IMR-90 (cell line): Measurements from ENCODE around the gene IRAK4. TPM values are rescaled to one million over a fixed set of nuclear protein-coding genes. Genes with fewer than 3 reads are reported as not detected.

ENCODE experiments used
- ATAC-seq: fragments of 200-7000 bp; cut with Tn5 transposase; 2 replicates; pipeline ENCODE4 v1.9.1; 2020; ENCODE audit warnings: low read depth, mild to moderate bottlenecking, moderate library complexity
- BruUV-seq: library from RNA; stranded (reverse); fragments of 400-500 nt; replicated peaks from 2 replicates; lab custom pipeline; 2021; lab: Mats Ljungman, UMichigan
- CTCF ChIA-PET: fragments of 300-600 bp; formaldehyde crosslinking; extraction: SDS; loops from one replicate; lab custom pipeline; 2021; ENCODE audit warnings: antibody characterized with exemption; lab: Yijun Ruan, JAX
- POLR2A ChIA-PET: fragments of 300-600 bp; sonication (Branson Sonifier 250); formaldehyde crosslinking; loops from one replicate; lab custom pipeline; 2022; ENCODE audit warnings: antibody characterized with exemption; ENCODE audit not compliant: unreplicated experiment; lab: Charles Lee
- DNase-seq: peaks from one replicate; pipeline ENCODE4 v3.0.0; 2013
- H2AFZ ChIP-seq: replicated peaks from 2 replicates; pipeline ENCODE3; 2013; ENCODE audit warnings: low read length, mild to moderate bottlenecking; ENCODE audit not compliant: poor library complexity
- H2AK5ac ChIP-seq: 2 replicates; pipeline ENCODE4 v1.6.1; 2013; ENCODE audit warnings: low read depth, low read length, inconsistent platforms
- H2AK9ac ChIP-seq: replicated peaks from 2 replicates; pipeline ENCODE3; 2013; ENCODE audit warnings: mild to moderate bottlenecking, low read depth, low read length, moderate library complexity; ENCODE audit not compliant: poor library complexity
- H2BK120ac ChIP-seq: 2 replicates; pipeline ENCODE4 v1.6.1; 2013; ENCODE audit warnings: low read depth, low read length, inconsistent platforms
- H2BK15ac ChIP-seq: 3 replicates; pipeline ENCODE4 v1.6.1; 2013; ENCODE audit warnings: low read depth, low read length, inconsistent platforms
- H2BK20ac ChIP-seq: 2 replicates; pipeline ENCODE4 v1.6.1; 2013; ENCODE audit warnings: low read depth, mild to moderate bottlenecking, inconsistent platforms, low read length, moderate library complexity
- H2BK5ac ChIP-seq: 2 replicates; pipeline ENCODE4 v1.6.1; 2013; ENCODE audit warnings: mild to moderate bottlenecking, low read depth, low read length, inconsistent platforms; ENCODE audit not compliant: poor library complexity, severe bottlenecking
- H3K14ac ChIP-seq: replicated peaks from 2 replicates; pipeline ENCODE4 v1.6.1; 2013; ENCODE audit warnings: low read depth, low read length, inconsistent platforms
- H3K18ac ChIP-seq: 2 replicates; pipeline ENCODE4 v1.6.1; 2013; ENCODE audit warnings: low read depth, low read length, control low read depth
- H3K23ac ChIP-seq: 2 replicates; pipeline ENCODE4 v1.6.1; 2013; ENCODE audit warnings: low read depth, low read length, inconsistent platforms
- H3K27ac ChIP-seq: 2 replicates; pipeline ENCODE4 v1.5.1; 2013; ENCODE audit warnings: mild to moderate bottlenecking, control low read depth, low read length; ENCODE audit not compliant: insufficient read depth
- H3K27me3 ChIP-seq: 2 replicates; pipeline ENCODE4 v1.6.1; 2013; ENCODE audit warnings: low read length; ENCODE audit not compliant: control insufficient read depth, insufficient read depth
- H3K36me3 ChIP-seq: 2 replicates; pipeline ENCODE4 v1.6.1; 2013; ENCODE audit warnings: low read length, mixed read lengths; ENCODE audit not compliant: control insufficient read depth, insufficient read depth
- H3K4ac ChIP-seq: 2 replicates; pipeline ENCODE4 v1.6.1; 2013; ENCODE audit warnings: low read depth, low read length, inconsistent platforms
- H3K4me1 ChIP-seq: 2 replicates; pipeline ENCODE4 v1.6.1; 2013; ENCODE audit warnings: low read length, mixed read lengths; ENCODE audit not compliant: control insufficient read depth, insufficient read depth
- H3K4me2 ChIP-seq: 2 replicates; pipeline ENCODE4 v1.6.1; 2013; ENCODE audit warnings: low read depth, mild to moderate bottlenecking, control low read depth, low read length, moderate library complexity
- H3K4me3 ChIP-seq: 2 replicates; pipeline ENCODE4 v1.5.1; 2013; ENCODE audit warnings: low read depth, mild to moderate bottlenecking, control low read depth, low read length, moderate library complexity; ENCODE audit not compliant: insufficient read depth
- H3K56ac ChIP-seq: 2 replicates; pipeline ENCODE4 v1.6.1; 2013; ENCODE audit warnings: low read length, inconsistent platforms; ENCODE audit not compliant: insufficient read depth; ENCODE audit errors: extremely low read depth
- H3K79me1 ChIP-seq, 2 experiments: 2 replicates each; pipeline ENCODE4 v1.6.1; 2013; ENCODE audit warnings: low read length in 2 of 2, inconsistent platforms in 1 of 2, low read depth in 1 of 2
- H3K9ac ChIP-seq: 2 replicates; pipeline ENCODE4 v1.6.1; 2013; ENCODE audit warnings: low read depth, low read length, control low read depth
- H3K9me1 ChIP-seq: 2 replicates; pipeline ENCODE4 v1.6.1; 2013; ENCODE audit warnings: low read length, inconsistent platforms; ENCODE audit not compliant: insufficient read depth
- H3K9me3 ChIP-seq: 2 replicates; pipeline ENCODE4 v1.6.1; 2013; ENCODE audit warnings: low read length; ENCODE audit not compliant: control insufficient read depth, insufficient read depth
- H4K20me1 ChIP-seq: 2 replicates; pipeline ENCODE4 v1.6.1; 2013; ENCODE audit warnings: low read length, inconsistent platforms; ENCODE audit not compliant: insufficient read depth
- H4K5ac ChIP-seq: 2 replicates; pipeline ENCODE4 v1.6.1; 2013; ENCODE audit warnings: mild to moderate bottlenecking, low read depth, low read length, control low read depth
- H4K8ac ChIP-seq, 2 experiments: 2 replicates each; pipeline ENCODE4 v1.6.1; 2013; ENCODE audit warnings: low read depth in 2 of 2, low read length in 2 of 2, control low read depth in 1 of 2, inconsistent platforms in 1 of 2
- H4K91ac ChIP-seq: 2 replicates; pipeline ENCODE4 v1.6.1; 2013; ENCODE audit warnings: low read depth, low read length, inconsistent platforms; ENCODE audit not compliant: insufficient read depth
- BHLHE40 ChIP-seq: fragments of 150-350 bp; IDR thresholded peaks from 2 replicates; pipeline ENCODE4 v1.6.1; 2016; ENCODE audit warnings: mild to moderate bottlenecking, low read depth, low read length
- CHD1 ChIP-seq: IDR thresholded peaks from 2 replicates; pipeline ENCODE4 v1.6.1; 2012; ENCODE audit warnings: low read depth, low read length, improper control_type of control experiment
- FOS ChIP-seq: fragments of 150-350 bp; IDR thresholded peaks from 2 replicates; pipeline ENCODE4 v1.6.1; 2016; ENCODE audit warnings: low read depth, low read length
- NFE2L2 ChIP-seq: fragments of 150-350 bp; IDR thresholded peaks from 2 replicates; pipeline ENCODE4 v1.6.1; 2016; ENCODE audit warnings: low read depth, mild to moderate bottlenecking, low read length
- RAD21 ChIP-seq: IDR thresholded peaks from 2 replicates; pipeline ENCODE4 v1.6.1; 2012; ENCODE audit warnings: low read length, improper control_type of control experiment
- RCOR1 ChIP-seq: IDR thresholded peaks from 2 replicates; pipeline ENCODE4 v1.6.1; 2012; ENCODE audit warnings: mild to moderate bottlenecking, low read length, improper control_type of control experiment; ENCODE audit not compliant: insufficient replicate concordance
- RFX5 ChIP-seq: IDR thresholded peaks from 2 replicates; pipeline ENCODE4 v1.8.0; 2012; ENCODE audit warnings: low read depth, mild to moderate bottlenecking, low read length, moderate library complexity
- SMC3 ChIP-seq: fragments of 150-350 bp; IDR thresholded peaks from 2 replicates; pipeline ENCODE4 v1.6.1; 2016; ENCODE audit warnings: low read depth, mild to moderate bottlenecking, antibody characterized with exemption, low read length, moderate library complexity
- WGBS, 2 experiments: methylation state at CpG; one replicate each; pipeline versions ENCODE4 v1.1.5 to v1.1.7; 2013; ENCODE audit warnings: missing lambda C conversion rate in 2 of 2; ENCODE audit not compliant: insufficient read length in 1 of 2; ENCODE audit errors: extremely low coverage in 2 of 2; 5-methylcytosine and 5-hydroxymethylcytosine counted together
- dilution Hi-C: fragments of 300-500 bp; cut with HindIII; formaldehyde crosslinking; loops from one replicate; pipeline ENCODE4 v1.14.3; 2018; ENCODE audit warnings: low sequenced_read_pairs; ENCODE audit not compliant: unreplicated experiment
- in situ Hi-C: fragments of 300-500 bp; cut with MboI; formaldehyde crosslinking; loops from 3 replicates; pipeline ENCODE4 v1.14.3; 2019; ENCODE audit warnings: low sequenced_read_pairs, inconsistent platforms, mixed read lengths
- intact Hi-C: fragments of 100-400 bp; cut with micrococcal nuclease; formaldehyde crosslinking; loops from 2 replicates; pipeline ENCODE4 v1.10.0; 2022
- polyA plus RNA-seq, 3 experiments: library from polyadenylated mRNA; depleted of rRNA; stranded (reverse); fragments of >200 nt; gene quantifications; 2 replicates each; pipeline ENCODE4 v1.2.3, GENCODE V29; 2012; ENCODE audit warnings: low replicate concordance in 1 of 3
- total RNA-seq: library from RNA; depleted of rRNA; stranded (reverse); fragments of >200 nt; gene quantifications from 2 replicates; pipeline ENCODE4 v1.2.3, GENCODE V29; 2012

IRAK4 gene
- total and polyA plus RNA-seq, 2 of the 4 experiments (the other 2 are of a cell fraction), result 12.6 to 27.6 TPM

DNA sequence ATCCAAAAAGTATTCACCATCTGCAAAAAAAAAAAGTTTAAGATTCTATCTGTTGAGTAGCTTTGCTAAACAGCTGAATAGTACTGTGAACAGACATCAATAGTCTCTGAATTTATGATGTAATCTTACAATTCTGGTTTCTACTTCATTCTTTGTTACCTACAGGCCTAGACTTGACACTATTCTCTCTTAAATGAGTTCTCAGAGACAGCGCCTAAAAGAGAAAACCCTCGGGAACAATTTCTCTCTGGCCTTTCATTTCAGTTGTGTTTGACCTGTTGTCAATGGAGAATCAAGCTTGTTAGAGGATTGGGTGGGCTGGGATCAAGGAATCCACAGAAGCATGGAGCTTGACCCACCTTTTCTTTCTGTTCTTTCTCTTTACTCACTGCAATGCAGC lies 53.3 kb downstream of the IRAK4 start:
- Histone ChIP-seq H2BK120ac (no peak overlapping the region), H3K4me1 (no peaks in the 10 kb centered on the region), H3K4ac (no peak overlapping the region), H2BK20ac (no peak overlapping the region), H3K23ac (no peak overlapping the region), H3K9me3 (no peaks in the 10 kb centered on the region), H2BK5ac (no peak overlapping the region), H3K9ac (no peak overlapping the region), H3K9me1 (no peaks in the 10 kb centered on the region; the same call in 1 of the 2 replicates), H4K20me1 (no peaks in the 10 kb centered on the region), H3K18ac (no peak overlapping the region), H2AK9ac (no peak overlapping the region), H3K14ac (no peak overlapping the region), H2AFZ (no peak overlapping the region), H3K27me3 (no peaks in the 10 kb centered on the region; the same call in none of the 2 replicates), H4K91ac (no peak overlapping the region), H4K8ac (no peak overlapping the region), H3K56ac (no peak overlapping the region), H3K79me1 (no peaks in the 10 kb centered on the region), H3K4me2 (no peak overlapping the region), H3K4me3 (no peak overlapping the region), H2BK15ac (no peak overlapping the region), H4K5ac (no peak overlapping the region), H2AK5ac (no peak overlapping the region), H3K27ac (no peak overlapping the region), H3K36me3 (no peaks in the 10 kb centered on the region)
- in situ Hi-C loops (no loop called here), dilution Hi-C loops (no loop called here), intact Hi-C loops (no loop called here)
- ChIA-PET POLR2A (no interaction called here), CTCF (no interaction called here)
- DNase-seq, result no peak
- ATAC-seq, result no peak
- no CpG with 5 or more reads among the region's 2 CpGs for WGBS, 2 experiments
- TF ChIP-seq BHLHE40 (no peak), FOS (no peak), SMC3 (no peak), CHD1 (no peak), RCOR1 (no peak), NFE2L2 (no peak), RFX5 (no peak), RAD21 (no peak)
- no TSS peak for BruUV-seq
